Measurements from ENCODE around the gene TFCP2L1.

The TFCP2L1 gene

DNA sequence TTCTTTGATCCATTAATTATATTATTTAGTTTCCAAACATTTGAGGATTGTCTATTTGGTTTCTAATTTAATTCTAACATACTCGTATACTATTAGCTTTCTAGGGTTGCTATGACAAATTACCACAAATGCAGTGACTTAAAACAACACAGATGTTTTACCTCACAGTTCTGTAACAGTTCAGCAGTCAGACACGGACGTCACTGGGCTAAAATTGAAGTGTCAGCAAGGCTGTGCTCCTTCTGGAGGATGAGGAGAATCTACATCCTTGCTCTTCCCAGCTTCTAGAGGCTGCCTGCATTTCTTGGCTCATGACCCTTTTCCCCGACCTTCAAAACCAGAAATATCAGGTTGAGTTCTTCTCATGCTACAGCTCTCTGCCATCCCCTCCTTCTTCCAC is 117.6 kb downstream of the TFCP2L1 start:
- Histone ChIP-seq H3K4me1 (ENCODE audit: control insufficient read depth in 2 of 2, insufficient read depth in 2 of 2, low read length in 2 of 2) (no peaks in the 10 kb centered on the region), H3K36me3 (ENCODE audit: control insufficient read depth in 2 of 2, insufficient read depth in 2 of 2, low read length in 2 of 2) (no peaks in the 10 kb centered on the region), H3K4me3 (ENCODE audit: low read length in 2 of 2) (no peak overlapping the region), H3K9ac (ENCODE audit: low read depth in 1 of 2, low read length in 2 of 2) (no peak overlapping the region), H3K9me3 (ENCODE audit: control insufficient read depth in 2 of 2, low read length in 2 of 2) (no peaks in the 10 kb centered on the region), H3K27me3 (ENCODE audit: control insufficient read depth in 2 of 2, insufficient read depth in 2 of 2, low read length in 2 of 2) (no peaks in the 10 kb centered on the region), H3K27ac (ENCODE audit: low read depth in 2 of 2, low read length in 2 of 2) (no peak overlapping the region)

All from mucosa of rectum (tissue), 2 donors.